ENCODE measurements around the gene HS3ST3A1. TPM values are rescaled to one million over a fixed set of nuclear protein-coding genes. Genes with fewer than 3 reads are reported as not detected.

The HS3ST3A1 gene
- total and polyA plus RNA-seq, 2 of the 4 experiments (the other 2 are of a cell fraction): 8.8 to 9.0 TPM

- in situ Hi-C loops (cut with MboI; ENCODE audit: low sequenced_read_pairs) (no loop called here), dilution Hi-C loops (cut with HindIII; ENCODE audit: low sequenced_read_pairs, unreplicated experiment) (no loop called here), intact Hi-C loops (cut with micrococcal nuclease) (no loop called here)
- Histone ChIP-seq H3K23ac (ENCODE audit: low read depth, low read length) (0 out of 2 replicates have a peak overlapping the region, but pooled peaks have one; percentile 2), H3K14ac (replicated peaks; ENCODE audit: low read depth, low read length) (no peak overlapping the region; the same call in 1 of the 2 replicates), H2AK9ac (replicated peaks; ENCODE audit: low read depth, low read length, poor library complexity) (no peak overlapping the region), H4K5ac (ENCODE audit: low read depth, low read length) (peak overlapping the region; percentile 25; the same call in 1 of the 2 replicates), H3K4ac (ENCODE audit: low read depth, low read length) (0 out of 2 replicates have a peak overlapping the region, but pooled peaks have one; percentile 19), H3K4me3 (ENCODE audit: insufficient read depth, low read depth, low read length) (no peak overlapping the region), H4K8ac (ENCODE audit: low read depth in 2 of 2, low read length in 2 of 2) (0 out of 4 replicates have a peak overlapping the region, but pooled peaks of 1 of the 2 experiments have one; percentile 8), H4K91ac (ENCODE audit: insufficient read depth, low read depth, low read length) (no peak overlapping the region), H2AK5ac (ENCODE audit: low read depth, low read length) (peak overlapping the region; percentile 87; the same call in 1 of the 2 replicates), H3K4me2 (ENCODE audit: low read depth, low read length) (no peak overlapping the region), H2AFZ (replicated peaks; ENCODE audit: low read length, poor library complexity) (no peak overlapping the region), H3K4me1 (ENCODE audit: control insufficient read depth, insufficient read depth, low read length) (peaks cover 8% of the 10 kb centered on the region), H3K9ac (ENCODE audit: low read depth, low read length) (no peak overlapping the region), H2BK120ac (ENCODE audit: low read depth, low read length) (peak overlapping the region; percentile 5; the same call in 1 of the 2 replicates), H2BK15ac (ENCODE audit: low read depth, low read length) (no peak overlapping the region), H3K56ac (ENCODE audit: extremely low read depth, insufficient read depth, low read length) (no peak overlapping the region), H3K27ac (ENCODE audit: insufficient read depth, low read length) (no peak overlapping the region), H3K36me3 (ENCODE audit: control insufficient read depth, insufficient read depth, low read length) (no peaks in the 10 kb centered on the region; the same call in 1 of the 2 replicates), H4K20me1 (ENCODE audit: insufficient read depth, low read length) (no peaks in the 10 kb centered on the region), H3K9me3 (ENCODE audit: control insufficient read depth, insufficient read depth, low read length) (no peaks in the 10 kb centered on the region), H3K9me1 (ENCODE audit: insufficient read depth, low read length) (0 out of 2 replicates have a peak, but pooled peaks cover 8% of the 10 kb centered on the region), H2BK20ac (ENCODE audit: low read depth, low read length) (0 out of 2 replicates have a peak overlapping the region, but pooled peaks have one; percentile 33), H3K27me3 (ENCODE audit: control insufficient read depth, insufficient read depth, low read length) (no peaks in the 10 kb centered on the region), H3K18ac (ENCODE audit: low read depth, low read length) (no peak overlapping the region), H2BK5ac (ENCODE audit: low read depth, low read length, poor library complexity, severe bottlenecking) (peak overlapping the region; percentile 15), H3K79me1 (ENCODE audit: low read depth in 1 of 2, low read length in 2 of 2) (peaks cover 29 to 65% of the 10 kb centered on the region in 2 experiments)
- no TSS peak for BruUV-seq (replicated peaks)
- ChIA-PET CTCF (interaction anchor here (1.3 kb wide), 1 partner anchor 17 kb away, joined by 3 read pairs; no protein-coding TSS in a partner anchor), POLR2A (ENCODE audit: unreplicated experiment) (interaction anchor here (0.6 kb wide), 1 partner anchor 310 kb away, joined by 3 read pairs; no protein-coding TSS in a partner anchor)
- TF ChIP-seq RAD21 (IDR thresholded peaks at IDR 0.05; ENCODE audit: low read length) (peak; percentile 31), RCOR1 (IDR thresholded peaks at IDR 0.05; ENCODE audit: insufficient replicate concordance, low read length) (no peak)
- TF ChIP-seq, protein P1, sequence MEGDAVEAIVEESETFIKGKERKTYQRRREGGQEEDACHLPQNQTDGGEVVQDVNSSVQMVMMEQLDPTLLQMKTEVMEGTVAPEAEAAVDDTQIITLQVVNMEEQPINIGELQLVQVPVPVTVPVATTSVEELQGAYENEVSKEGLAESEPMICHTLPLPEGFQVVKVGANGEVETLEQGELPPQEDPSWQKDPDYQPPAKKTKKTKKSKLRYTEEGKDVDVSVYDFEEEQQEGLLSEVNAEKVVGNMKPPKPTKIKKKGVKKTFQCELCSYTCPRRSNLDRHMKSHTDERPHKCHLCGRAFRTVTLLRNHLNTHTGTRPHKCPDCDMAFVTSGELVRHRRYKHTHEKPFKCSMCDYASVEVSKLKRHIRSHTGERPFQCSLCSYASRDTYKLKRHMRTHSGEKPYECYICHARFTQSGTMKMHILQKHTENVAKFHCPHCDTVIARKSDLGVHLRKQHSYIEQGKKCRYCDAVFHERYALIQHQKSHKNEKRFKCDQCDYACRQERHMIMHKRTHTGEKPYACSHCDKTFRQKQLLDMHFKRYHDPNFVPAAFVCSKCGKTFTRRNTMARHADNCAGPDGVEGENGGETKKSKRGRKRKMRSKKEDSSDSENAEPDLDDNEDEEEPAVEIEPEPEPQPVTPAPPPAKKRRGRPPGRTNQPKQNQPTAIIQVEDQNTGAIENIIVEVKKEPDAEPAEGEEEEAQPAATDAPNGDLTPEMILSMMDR (conservative IDR thresholded peaks at IDR 0.05; ENCODE audit: low read depth, low read length): peak; percentile 16; the same call in 1 of the 2 replicates
- WGBS, 2 experiments (ENCODE audit: extremely low coverage in 2 of 2, insufficient read length in 1 of 2): no CpG with 5 or more reads among the region's 3 CpGs
- no peak for DNase-seq
- no peak for ATAC-seq (ENCODE audit: low read depth)
These were observed 24.8 kb downstream of the HS3ST3A1 start for GRCh38 chr17:13576661-13577526.
